ENCODE measurements around the gene PCYOX1L. TPM values are rescaled to one million over a fixed set of nuclear protein-coding genes. Genes with fewer than 3 reads are reported as not detected.

Gene PCYOX1L
- total and polyA plus RNA-seq, 5 donors from 2014 or later, result 17.7 to 39.7 (median 19.3) TPM

DNA sequence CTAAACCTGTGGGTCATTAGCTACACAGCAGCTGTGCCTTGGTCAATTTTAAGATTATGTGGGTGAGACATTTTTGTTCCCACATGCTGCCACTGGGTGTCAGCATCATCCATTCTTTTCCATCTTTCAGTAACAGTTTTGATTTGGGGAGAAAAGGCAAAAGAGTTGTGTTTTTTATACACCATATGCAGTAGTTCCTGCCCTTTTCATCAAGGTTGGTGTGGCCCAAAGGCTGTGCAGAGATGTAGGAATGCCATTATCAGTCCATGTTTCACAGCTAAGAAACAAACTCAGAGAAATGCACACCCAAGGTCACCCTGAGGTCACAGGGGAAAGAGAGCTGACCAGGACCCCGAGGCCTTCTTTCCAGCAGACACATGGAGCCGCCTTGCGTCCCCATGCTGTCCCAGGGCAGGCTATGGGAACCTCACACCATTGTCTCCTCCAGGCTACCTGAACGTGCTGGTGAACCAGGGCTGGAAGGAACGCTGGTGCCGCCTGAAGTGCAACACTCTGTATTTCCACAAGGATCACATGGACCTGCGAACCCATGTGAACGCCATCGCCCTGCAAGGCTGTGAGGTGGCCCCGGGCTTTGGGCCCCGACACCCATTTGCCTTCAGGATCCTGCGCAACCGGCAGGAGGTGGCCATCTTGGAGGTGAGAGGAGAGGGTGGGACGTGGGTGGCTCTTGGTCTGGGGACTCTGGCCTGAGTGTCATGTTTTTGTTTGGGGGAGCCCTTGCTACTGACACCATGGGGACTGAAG lies 40.4 kb upstream of the PCYOX1L start:
- Mint-ChIP-seq H3K36me3 (no peaks in the 10 kb centered on the region), H3K27me3 (peaks cover 8% of the 10 kb centered on the region), H3K4me3 (no peak overlapping the region), H3K4me1 (peaks cover 0 to 5% (median 2%) of the 10 kb centered on the region in 4 donors), H3K9me3 (no peaks in the 10 kb centered on the region), H3K27ac (no peak overlapping the region)
- peaks cover 3% of the 10 kb centered on the region for H3K4me1 ChIP-seq (ENCODE audit: control insufficient read depth, insufficient read depth, low read length, poor library complexity, severe bottlenecking)
- no peak overlapping the region for H3K4me3 ChIP-seq (ENCODE audit: low read depth, low read length)
- ATAC-seq (ENCODE audit: low read depth in 2 of 2), result peak; percentile 34 to 55
- peak; percentile 13 to 65 (median 59) for DNase-seq
- H3K36me3 ChIP-seq (ENCODE audit: control insufficient read depth, insufficient read depth, low read length), result no peaks in the 10 kb centered on the region
- H3K27me3 ChIP-seq (ENCODE audit: control insufficient read depth, insufficient read depth, low read length), result no peaks in the 10 kb centered on the region
- no peaks in the 10 kb centered on the region for H3K9me3 ChIP-seq (ENCODE audit: control insufficient read depth in 2 of 2, low read length in 2 of 2)
- H3K27ac ChIP-seq (ENCODE audit: insufficient read depth, low read length, poor library complexity, severe bottlenecking), result no peak overlapping the region

- no peaks in the 10 kb centered on the region for H3K27me3 ChIP-seq (ENCODE audit: control insufficient read depth, insufficient read depth, low read length)
- peaks cover 4% of the 10 kb centered on the region for H3K27me3 Mint-ChIP-seq
- H3K27ac Mint-ChIP-seq, result no peak overlapping the region
- H3K4me1 ChIP-seq (ENCODE audit: control insufficient read depth, insufficient read depth, low read length, poor library complexity, severe bottlenecking), result peaks cover 3% of the 10 kb centered on the region
- H3K36me3 Mint-ChIP-seq, result no peaks in the 10 kb centered on the region
- H3K36me3 ChIP-seq (ENCODE audit: control insufficient read depth, insufficient read depth, low read length), result no peaks in the 10 kb centered on the region
- DNase-seq, result no peak
- peak overlapping the region in 1 of 4 donors; percentile 58 for H3K4me3 Mint-ChIP-seq
- no peak for ATAC-seq (ENCODE audit: low read depth in 2 of 2)
- no peak overlapping the region for H3K27ac ChIP-seq (ENCODE audit: insufficient read depth, low read length, poor library complexity, severe bottlenecking)
- no peaks in the 10 kb centered on the region for H3K9me3 ChIP-seq (ENCODE audit: control insufficient read depth in 2 of 2, low read length in 2 of 2)
- H3K4me3 ChIP-seq (ENCODE audit: low read depth, low read length), result no peak overlapping the region
- no peaks in the 10 kb centered on the region for H3K9me3 Mint-ChIP-seq
- H3K4me1 Mint-ChIP-seq, result peaks cover 0 to 5% (median 2%) of the 10 kb centered on the region in 4 donors
These were observed 38.7 kb upstream of the PCYOX1L start for GRCh38 chr5:149319174-149319573.

DNA sequence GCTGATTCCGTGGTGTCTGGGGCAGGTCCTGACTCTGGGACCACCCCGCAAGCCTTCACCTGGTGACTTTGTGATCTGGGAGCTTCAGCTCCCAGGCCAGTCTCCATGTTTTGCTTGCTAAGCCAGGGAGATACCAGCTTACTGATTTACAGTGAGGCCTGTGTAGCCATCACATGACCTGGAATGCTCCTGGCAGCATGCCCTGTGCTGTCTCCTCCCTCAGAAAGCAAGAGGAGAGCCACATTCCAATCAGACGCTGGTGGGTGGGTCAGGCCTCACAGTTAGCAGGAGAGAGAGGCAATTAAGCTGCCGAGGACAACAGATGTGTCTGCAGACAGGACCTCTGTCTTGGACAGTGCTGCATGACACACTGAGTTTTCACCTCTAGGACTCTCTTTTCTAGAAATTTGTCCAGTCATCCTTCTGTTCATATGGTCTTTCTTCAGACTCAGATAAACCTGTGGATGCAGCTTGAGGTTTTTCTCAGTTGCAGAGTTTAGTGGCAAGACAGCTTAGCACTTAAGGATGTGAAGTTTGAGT lies 37.0 kb upstream of the PCYOX1L start:
- H3K4me3 ChIP-seq (ENCODE audit: low read depth, low read length), result no peak overlapping the region
- H3K4me1 Mint-ChIP-seq, result peaks cover 0 to 5% (median 2%) of the 10 kb centered on the region in 4 donors
- ATAC-seq (ENCODE audit: low read depth in 2 of 2) (no peak), DNase-seq (peak in 1 of 3 donors; percentile 16)
- no peak overlapping the region for H3K4me3 Mint-ChIP-seq
- H3K27ac ChIP-seq (ENCODE audit: insufficient read depth, low read length, poor library complexity, severe bottlenecking), result no peak overlapping the region
- H3K36me3 ChIP-seq (ENCODE audit: control insufficient read depth, insufficient read depth, low read length), result no peaks in the 10 kb centered on the region
- no peak overlapping the region for H3K27ac Mint-ChIP-seq
- H3K4me1 ChIP-seq (ENCODE audit: control insufficient read depth, insufficient read depth, low read length, poor library complexity, severe bottlenecking), result peaks cover 3% of the 10 kb centered on the region
- H3K36me3 Mint-ChIP-seq, result no peaks in the 10 kb centered on the region
- peaks cover 4% of the 10 kb centered on the region for H3K27me3 Mint-ChIP-seq
- no peaks in the 10 kb centered on the region for H3K9me3 ChIP-seq (ENCODE audit: control insufficient read depth in 2 of 2, low read length in 2 of 2)
- no peaks in the 10 kb centered on the region for H3K27me3 ChIP-seq (ENCODE audit: control insufficient read depth, insufficient read depth, low read length)
- no peaks in the 10 kb centered on the region for H3K9me3 Mint-ChIP-seq

GRCh38 chr5:149322518-149322917 lies 35.3 kb upstream of the PCYOX1L start:
- no peaks in the 10 kb centered on the region for H3K27me3 ChIP-seq (ENCODE audit: control insufficient read depth, insufficient read depth, low read length)
- no peak overlapping the region for H3K4me3 ChIP-seq (ENCODE audit: low read depth, low read length)
- H3K4me1 Mint-ChIP-seq, result no peaks in the 10 kb centered on the region
- peaks cover under 1% of the 10 kb centered on the region for H3K4me1 ChIP-seq (ENCODE audit: control insufficient read depth, insufficient read depth, low read length, poor library complexity, severe bottlenecking)
- peaks cover 4% of the 10 kb centered on the region for H3K27me3 Mint-ChIP-seq
- H3K36me3 Mint-ChIP-seq, result no peaks in the 10 kb centered on the region
- H3K9me3 Mint-ChIP-seq, result peaks cover 0 to 2% (median 0%) of the 10 kb centered on the region in 7 donors
- H3K27ac Mint-ChIP-seq, result peak overlapping the region in 1 of 3 donors; percentile 84
- no peaks in the 10 kb centered on the region for H3K9me3 ChIP-seq (ENCODE audit: control insufficient read depth in 2 of 2, low read length in 2 of 2)
- no peak overlapping the region for H3K4me3 Mint-ChIP-seq
- no peak overlapping the region for H3K27ac ChIP-seq (ENCODE audit: insufficient read depth, low read length, poor library complexity, severe bottlenecking)
- no peaks in the 10 kb centered on the region for H3K36me3 ChIP-seq (ENCODE audit: control insufficient read depth, insufficient read depth, low read length)
- ATAC-seq (ENCODE audit: low read depth in 2 of 2), result no peak
- no peak for DNase-seq

DNA sequence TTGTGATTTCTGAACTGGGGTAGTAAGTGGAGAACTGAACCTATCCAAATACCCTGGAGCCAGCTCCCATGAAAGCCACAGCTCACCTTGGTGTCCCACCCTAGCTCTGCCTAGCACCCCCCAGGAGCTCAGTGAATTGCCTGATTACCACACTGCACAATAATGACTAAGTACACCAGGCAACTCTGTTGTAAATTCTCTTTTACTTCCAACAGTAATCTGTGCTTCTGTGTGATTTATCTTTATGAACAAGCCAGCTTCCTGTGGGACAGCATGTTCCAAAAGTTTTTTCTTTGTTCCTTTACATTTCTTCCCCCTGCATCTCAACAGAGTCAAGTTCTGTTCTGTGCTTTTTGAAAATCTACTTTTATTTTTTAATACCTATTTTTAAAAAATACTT lies 34.6 kb upstream of the PCYOX1L start:
- H3K9me3 ChIP-seq (ENCODE audit: control insufficient read depth in 2 of 2, low read length in 2 of 2), result no peaks in the 10 kb centered on the region
- no peaks in the 10 kb centered on the region for H3K36me3 ChIP-seq (ENCODE audit: control insufficient read depth, insufficient read depth, low read length)
- Mint-ChIP-seq H3K27ac (no peak overlapping the region), H3K36me3 (no peaks in the 10 kb centered on the region), H3K9me3 (peaks cover 0 to 2% (median 0%) of the 10 kb centered on the region in 7 donors), H3K27me3 (peaks cover 4% of the 10 kb centered on the region), H3K4me1 (no peaks in the 10 kb centered on the region), H3K4me3 (no peak overlapping the region)
- ATAC-seq (ENCODE audit: low read depth in 2 of 2) (no peak), DNase-seq (no peak)
- H3K4me3 ChIP-seq (ENCODE audit: low read depth, low read length), result no peak overlapping the region
- no peaks in the 10 kb centered on the region for H3K4me1 ChIP-seq (ENCODE audit: control insufficient read depth, insufficient read depth, low read length, poor library complexity, severe bottlenecking)
- H3K27ac ChIP-seq (ENCODE audit: insufficient read depth, low read length, poor library complexity, severe bottlenecking), result no peak overlapping the region
- H3K27me3 ChIP-seq (ENCODE audit: control insufficient read depth, insufficient read depth, low read length), result no peaks in the 10 kb centered on the region

GRCh38 chr5:149323621-149324205 lies 34.1 kb upstream of the PCYOX1L start:
- H3K36me3 Mint-ChIP-seq, result no peaks in the 10 kb centered on the region
- H3K27me3 Mint-ChIP-seq, result peaks cover 4% of the 10 kb centered on the region
- H3K27ac Mint-ChIP-seq, result no peak overlapping the region
- no peaks in the 10 kb centered on the region for H3K27me3 ChIP-seq (ENCODE audit: control insufficient read depth, insufficient read depth, low read length)
- peaks cover 0 to 2% (median 0%) of the 10 kb centered on the region in 7 donors for H3K9me3 Mint-ChIP-seq
- H3K4me3 Mint-ChIP-seq, result no peak overlapping the region
- H3K4me3 ChIP-seq (ENCODE audit: low read depth, low read length), result no peak overlapping the region
- H3K9me3 ChIP-seq (ENCODE audit: control insufficient read depth in 2 of 2, low read length in 2 of 2), result no peaks in the 10 kb centered on the region
- no peaks in the 10 kb centered on the region for H3K36me3 ChIP-seq (ENCODE audit: control insufficient read depth, insufficient read depth, low read length)
- no peak for DNase-seq
- ATAC-seq (ENCODE audit: low read depth in 2 of 2), result no peak
- no peaks in the 10 kb centered on the region for H3K4me1 Mint-ChIP-seq
- H3K27ac ChIP-seq (ENCODE audit: insufficient read depth, low read length, poor library complexity, severe bottlenecking), result no peak overlapping the region
- no peaks in the 10 kb centered on the region for H3K4me1 ChIP-seq (ENCODE audit: control insufficient read depth, insufficient read depth, low read length, poor library complexity, severe bottlenecking)

DNA sequence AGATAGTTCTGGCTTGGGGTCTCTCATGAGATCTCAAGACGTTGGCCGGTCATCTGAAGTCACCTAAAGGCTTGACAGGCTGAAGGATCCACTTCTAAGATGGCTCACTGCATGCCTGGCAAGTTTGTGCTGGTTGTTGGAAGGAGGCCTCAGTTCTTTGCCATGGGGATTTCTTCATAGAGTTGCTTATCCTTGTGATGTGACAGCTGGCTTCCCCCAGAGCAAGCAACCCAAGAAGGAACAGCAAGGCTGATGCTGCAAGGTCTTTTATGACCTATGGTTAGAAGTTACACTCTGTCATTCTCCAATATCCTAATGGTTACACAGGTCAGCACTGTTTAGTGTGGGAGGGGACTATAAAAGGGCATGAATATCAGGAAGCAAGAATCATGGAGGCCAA lies 33.2 kb upstream of the PCYOX1L start:
- H3K27me3 Mint-ChIP-seq, result peaks cover 8% of the 10 kb centered on the region
- peaks cover 0 to 2% (median 0%) of the 10 kb centered on the region in 7 donors for H3K9me3 Mint-ChIP-seq
- H3K4me3 Mint-ChIP-seq, result no peak overlapping the region
- Histone ChIP-seq H3K4me1 (ENCODE audit: control insufficient read depth, insufficient read depth, low read length, poor library complexity, severe bottlenecking) (no peaks in the 10 kb centered on the region), H3K36me3 (ENCODE audit: control insufficient read depth, insufficient read depth, low read length) (no peaks in the 10 kb centered on the region), H3K9me3 (ENCODE audit: control insufficient read depth in 2 of 2, low read length in 2 of 2) (no peaks in the 10 kb centered on the region), H3K27ac (ENCODE audit: insufficient read depth, low read length, poor library complexity, severe bottlenecking) (no peak overlapping the region), H3K27me3 (ENCODE audit: control insufficient read depth, insufficient read depth, low read length) (no peaks in the 10 kb centered on the region), H3K4me3 (ENCODE audit: low read depth, low read length) (no peak overlapping the region)
- no peaks in the 10 kb centered on the region for H3K4me1 Mint-ChIP-seq
- no peak for ATAC-seq (ENCODE audit: low read depth in 2 of 2)
- DNase-seq, result no peak
- no peak overlapping the region for H3K27ac Mint-ChIP-seq
- no peaks in the 10 kb centered on the region for H3K36me3 Mint-ChIP-seq
